ENCODE measurements around the gene NMNAT2. TPM values are rescaled to one million over a fixed set of nuclear protein-coding genes. Genes with fewer than 3 reads are reported as not detected.

The NMNAT2 gene
- total RNA-seq, 4 donors from 2014 or later, result 0.93 to 2.2 (median 1.9) TPM

GRCh38 chr1:183270541-183271141, 147.5 kb downstream of the NMNAT2 start:
- H3K9me3 ChIP-seq, result no peaks in the 10 kb centered on the region
- no peaks in the 10 kb centered on the region for H3K36me3 ChIP-seq
- H3K4me3 ChIP-seq, result no peak overlapping the region
- ATAC-seq, result no peak
- peak overlapping the region in 1 of 4 donors; percentile 54 for H3K27ac ChIP-seq
- 14 to 26% methylated on average over 3 of the region's 5 CpGs for WGBS, 2 donors (ENCODE audit: low coverage in 1 of 2)
- no peaks in the 10 kb centered on the region for H3K27me3 ChIP-seq
- H3K4me1 ChIP-seq, result peaks cover 0 to 18% (median 4%) of the 10 kb centered on the region in 3 donors
- TF ChIP-seq POLR2A (IDR thresholded peaks at IDR 0.05) (no peak), EP300 (IDR thresholded peaks at IDR 0.05) (no peak), POLR2AphosphoS5 (IDR thresholded peaks at IDR 0.05) (no peak), CTCF (IDR thresholded peaks at IDR 0.05) (no peak)

GRCh38 chr1:183267646-183268431, 150.3 kb downstream of the NMNAT2 start:
- ATAC-seq, result peak; percentile 89
- TF ChIP-seq POLR2AphosphoS5 (IDR thresholded peaks at IDR 0.05) (peak; percentile 53), CTCF (IDR thresholded peaks at IDR 0.05) (no peak), POLR2A (IDR thresholded peaks at IDR 0.05) (no peak), EP300 (IDR thresholded peaks at IDR 0.05) (no peak)
- 54 to 63% methylated on average over 1 to 3 of the region's 7 CpGs for WGBS, 2 donors (ENCODE audit: low coverage in 1 of 2)
- no peaks in the 10 kb centered on the region for H3K36me3 ChIP-seq
- H3K4me3 ChIP-seq, result no peak overlapping the region
- peak overlapping the region in 3 of 4 donors; percentile 33 to 58 (median 55) for H3K27ac ChIP-seq
- no peaks in the 10 kb centered on the region for H3K9me3 ChIP-seq
- no peaks in the 10 kb centered on the region for H3K27me3 ChIP-seq
- peaks cover 0 to 17% (median 4%) of the 10 kb centered on the region in 3 donors for H3K4me1 ChIP-seq

- no peaks in the 10 kb centered on the region for H3K27me3 ChIP-seq
- WGBS, 2 donors (ENCODE audit: low coverage in 1 of 2), result 76 to 92% methylated on average over 2 to 5 of the region's 6 CpGs
- H3K4me3 ChIP-seq, result no peak overlapping the region
- H3K36me3 ChIP-seq, result no peaks in the 10 kb centered on the region
- no peaks in the 10 kb centered on the region for H3K9me3 ChIP-seq
- H3K27ac ChIP-seq, result no peak overlapping the region
- TF ChIP-seq EP300 (IDR thresholded peaks at IDR 0.05) (no peak), POLR2AphosphoS5 (IDR thresholded peaks at IDR 0.05) (no peak), CTCF (IDR thresholded peaks at IDR 0.05) (no peak), POLR2A (IDR thresholded peaks at IDR 0.05) (no peak)
- H3K4me1 ChIP-seq, result no peaks in the 10 kb centered on the region
- ATAC-seq, result no peak
Observed at GRCh38 chr1:183263886-183264602, 154.1 kb downstream of the NMNAT2 start.

GRCh38 chr1:183262628-183263200, 155.5 kb downstream of the NMNAT2 start:
- Histone ChIP-seq H3K4me3 (no peak overlapping the region), H3K4me1 (no peaks in the 10 kb centered on the region), H3K27me3 (no peaks in the 10 kb centered on the region), H3K9me3 (no peaks in the 10 kb centered on the region), H3K36me3 (no peaks in the 10 kb centered on the region), H3K27ac (no peak overlapping the region)
- ATAC-seq, result no peak
- no peak for TF ChIP-seq POLR2AphosphoS5 (IDR thresholded peaks at IDR 0.05)
- no peak for TF ChIP-seq CTCF (IDR thresholded peaks at IDR 0.05)
- no peak for TF ChIP-seq POLR2A (IDR thresholded peaks at IDR 0.05)
- TF ChIP-seq EP300 (IDR thresholded peaks at IDR 0.05), result no peak
- 59 to 73% methylated on average over 5 of the region's 5 CpGs for WGBS, 2 donors (ENCODE audit: low coverage in 1 of 2)
